CD14-positive monocyte (primary cell): ENCODE measurements around the gene CKS2. TPM values are rescaled to one million over a fixed set of nuclear protein-coding genes. Genes with fewer than 3 reads are reported as not detected.

Experiments used
- DNase-seq, 3 donors: peaks; one replicate each; pipeline ENCODE4 v3.0.0-alpha.2; 2011 to 2022
- H2AFZ ChIP-seq: 2 replicates; pipeline ENCODE4 v1.6.0; 2012; ENCODE audit warnings: mild to moderate bottlenecking, low read depth, low read length, inconsistent platforms; ENCODE audit not compliant: insufficient read depth, poor library complexity, severe bottlenecking
- H3K27ac ChIP-seq, 2 donors: 1 replicate in 1 of 2; 2 replicates in 1 of 2; pipeline ENCODE4 v1.5.1; 2012 to 2013; ENCODE audit warnings: low read length in 2 of 2, control low read depth in 1 of 2, inconsistent platforms in 1 of 2, low read depth in 1 of 2, mild to moderate bottlenecking in 1 of 2
- H3K27me3 ChIP-seq, 2 donors: one replicate each; pipeline versions ENCODE4 v1.6.0 to v1.6.1; 2011 to 2013; ENCODE audit warnings: low read length in 2 of 2; ENCODE audit not compliant: control insufficient read depth in 2 of 2, insufficient read depth in 2 of 2
- H3K36me3 ChIP-seq, 2 donors: replicated peaks in 1 of 2; 1 replicate in 1 of 2; 2 replicates in 1 of 2; pipeline versions ENCODE4 v1.5.1 to v1.6.1; 2012 to 2013; ENCODE audit warnings: low read length in 2 of 2, control low read depth in 1 of 2, inconsistent platforms in 1 of 2, mild to moderate bottlenecking in 1 of 2; ENCODE audit not compliant: insufficient read depth in 2 of 2, control insufficient read depth in 1 of 2
- H3K4me1 ChIP-seq, 2 donors: 1 replicate in 1 of 2; 2 replicates in 1 of 2; pipeline versions ENCODE4 v1.5.1 to v1.6.1; 2012 to 2013; ENCODE audit warnings: low read length in 2 of 2, control low read depth in 1 of 2, inconsistent platforms in 1 of 2, mild to moderate bottlenecking in 1 of 2, moderate library complexity in 1 of 2; ENCODE audit not compliant: insufficient read depth in 2 of 2, control insufficient read depth in 1 of 2
- H3K4me2 ChIP-seq: replicated peaks from 2 replicates; pipeline ENCODE3; 2012; ENCODE audit warnings: low read length, moderate library complexity, mild to moderate bottlenecking; ENCODE audit not compliant: poor library complexity, severe bottlenecking; ENCODE audit errors: extremely low read depth
- H3K4me3 ChIP-seq, 3 experiments: fragments of 200-600 bp in 1 of 3; sonication (generic) in 1 of 3; replicated peaks in 1 of 3; 1 replicate in 2 of 3; 2 replicates in 1 of 3; pipeline ENCODE4 v1.5.1; 2011 to 2013; ENCODE audit warnings: low read length in 3 of 3, mild to moderate bottlenecking in 3 of 3, control low read depth in 2 of 3, low read depth in 2 of 3, inconsistent platforms in 1 of 3, moderate library complexity in 1 of 3
- H3K79me2 ChIP-seq: 2 replicates; pipeline ENCODE4 v1.6.0; 2012; ENCODE audit warnings: mild to moderate bottlenecking, control low read depth, inconsistent platforms, low read length, moderate library complexity; ENCODE audit not compliant: insufficient read depth
- H3K9ac ChIP-seq: 2 replicates; pipeline ENCODE4 v1.6.0; 2017; ENCODE audit warnings: low read length, mild to moderate bottlenecking; ENCODE audit not compliant: insufficient read depth, poor library complexity, severe bottlenecking
- H3K9me3 ChIP-seq, 2 donors: replicated peaks in 1 of 2; 1 replicate in 1 of 2; 2 replicates in 1 of 2; pipeline versions ENCODE4 v1.5.1 to v1.6.1; 2012 to 2013; ENCODE audit warnings: low read length in 2 of 2, control low read depth in 1 of 2; ENCODE audit not compliant: control insufficient read depth in 1 of 2, insufficient read depth in 1 of 2
- H4K20me1 ChIP-seq: 2 replicates; pipeline ENCODE4 v1.6.0; 2012; ENCODE audit warnings: mild to moderate bottlenecking, low read length, control low read depth, moderate library complexity; ENCODE audit not compliant: insufficient read depth
- H3K27ac Mint-ChIP-seq, 7 donors: one replicate each; pipeline ENCODE4 v1.8.0; 2020; ENCODE audit warnings: mild to moderate bottlenecking in 7 of 7, mixed read lengths in 7 of 7, moderate library complexity in 6 of 7, inconsistent platforms in 2 of 7
- H3K27me3 Mint-ChIP-seq, 3 donors: one replicate each; pipeline ENCODE4 v1.8.0; 2021 to 2022; ENCODE audit warnings: low read depth in 3 of 3, mild to moderate bottlenecking in 3 of 3, mixed read lengths in 3 of 3, moderate library complexity in 3 of 3, inconsistent platforms in 1 of 3
- H3K36me3 Mint-ChIP-seq, 2 donors: one replicate each; pipeline ENCODE4 v1.8.0; 2020; ENCODE audit warnings: mixed read lengths in 2 of 2, inconsistent platforms in 1 of 2, mild to moderate bottlenecking in 1 of 2
- H3K4me1 Mint-ChIP-seq: one replicate; pipeline ENCODE4 v1.8.0; 2020; ENCODE audit warnings: mild to moderate bottlenecking, mixed read lengths
- H3K4me3 Mint-ChIP-seq, 2 donors: one replicate each; pipeline ENCODE4 v1.8.0; 2020; ENCODE audit warnings: mild to moderate bottlenecking in 2 of 2, mixed read lengths in 2 of 2, moderate library complexity in 1 of 2
- H3K9me3 Mint-ChIP-seq, 7 donors: one replicate each; pipeline ENCODE4 v1.8.0; 2020 to 2022; ENCODE audit warnings: mixed read lengths in 7 of 7, mild to moderate bottlenecking in 6 of 7, moderate library complexity in 6 of 7, inconsistent platforms in 2 of 7
- WGBS: methylation state at CpG from one replicate; pipeline ENCODE4 v1.1.5; 2013; ENCODE audit warnings: missing lambda C conversion rate; ENCODE audit not compliant: insufficient coverage; 5-methylcytosine and 5-hydroxymethylcytosine counted together
- intact Hi-C, 2 donors: fragments of 100-400 bp; cut with micrococcal nuclease; formaldehyde crosslinking; loops; one replicate each; pipeline versions ENCODE4 v1.15.0 to v1.15.1; 2023
- polyA plus RNA-seq, 3 donors: library from polyadenylated mRNA; depleted of rRNA in 1 of 3; unstranded in 2 of 3; stranded (reverse) in 1 of 3; fragments of 300-500 nt in 2 of 3; fragments of >200 nt in 1 of 3; fragmentation: Illumina TruSeq in 2 of 3; gene quantifications; 1 replicate in 2 of 3; 2 replicates in 1 of 3; pipeline ENCODE4 v1.2.3, GENCODE V29; 2012 to 2021
- TF ChIP-seq, protein P1 (sequence below): fragments of 200-600 bp; IDR thresholded peaks from one replicate; pipeline ENCODE4 v1.8.0; 2022; ENCODE audit warnings: antibody characterized with exemption, mild to moderate bottlenecking

The CKS2 gene
- polyA plus RNA-seq, 3 donors = 12.3 to 142 (median 14.5) TPM

DNA sequence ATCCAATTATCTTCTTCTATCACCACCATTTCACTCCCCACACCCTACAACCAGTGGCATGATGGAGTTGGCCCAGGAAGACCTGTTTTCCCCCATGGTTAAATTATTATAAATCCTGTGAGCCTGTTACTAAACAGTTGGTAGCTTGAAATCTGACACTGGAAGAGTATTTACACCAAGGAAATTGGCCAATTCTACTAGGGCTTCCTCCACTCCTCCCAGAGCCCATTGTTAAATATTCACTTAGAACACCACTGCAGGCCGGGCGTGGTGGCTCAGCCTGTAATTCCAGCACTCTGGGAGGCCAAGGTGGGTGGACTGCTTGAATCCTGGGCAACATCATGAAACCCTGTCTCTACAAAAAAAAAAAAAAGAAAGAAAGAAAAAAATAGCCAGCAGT, 32.4 kb upstream of the CKS2 start:
- no peak overlapping the region for H2AFZ ChIP-seq
- H3K27ac Mint-ChIP-seq = no peak overlapping the region
- H3K36me3 Mint-ChIP-seq = no peaks in the 10 kb centered on the region
- peaks cover 17 to 39% (median 30%) of the 10 kb centered on the region in 7 donors for H3K9me3 Mint-ChIP-seq
- no peak overlapping the region for H3K9ac ChIP-seq
- no peaks in the 10 kb centered on the region for H3K36me3 ChIP-seq
- intact Hi-C loops = loop anchor here (5.0 kb wide), 2 partner anchors 681 to 686 kb away; no protein-coding TSS in a partner anchor
- H3K4me1 ChIP-seq = no peaks in the 10 kb centered on the region
- peaks cover 2 to 3% (median 2%) of the 10 kb centered on the region in 3 donors for H3K27me3 Mint-ChIP-seq
- H3K9me3 ChIP-seq = peaks cover 22 to 24% of the 10 kb centered on the region in 2 donors
- H3K27me3 ChIP-seq = no peaks in the 10 kb centered on the region
- no peak overlapping the region for H3K4me2 ChIP-seq
- H4K20me1 ChIP-seq = no peaks in the 10 kb centered on the region
- no peak overlapping the region for H3K4me3 Mint-ChIP-seq
- no peak overlapping the region for H3K27ac ChIP-seq
- peaks cover 8% of the 10 kb centered on the region for H3K4me1 Mint-ChIP-seq
- WGBS = no CpG with 5 or more reads among the region's 2 CpGs
- TF ChIP-seq, protein P1, sequence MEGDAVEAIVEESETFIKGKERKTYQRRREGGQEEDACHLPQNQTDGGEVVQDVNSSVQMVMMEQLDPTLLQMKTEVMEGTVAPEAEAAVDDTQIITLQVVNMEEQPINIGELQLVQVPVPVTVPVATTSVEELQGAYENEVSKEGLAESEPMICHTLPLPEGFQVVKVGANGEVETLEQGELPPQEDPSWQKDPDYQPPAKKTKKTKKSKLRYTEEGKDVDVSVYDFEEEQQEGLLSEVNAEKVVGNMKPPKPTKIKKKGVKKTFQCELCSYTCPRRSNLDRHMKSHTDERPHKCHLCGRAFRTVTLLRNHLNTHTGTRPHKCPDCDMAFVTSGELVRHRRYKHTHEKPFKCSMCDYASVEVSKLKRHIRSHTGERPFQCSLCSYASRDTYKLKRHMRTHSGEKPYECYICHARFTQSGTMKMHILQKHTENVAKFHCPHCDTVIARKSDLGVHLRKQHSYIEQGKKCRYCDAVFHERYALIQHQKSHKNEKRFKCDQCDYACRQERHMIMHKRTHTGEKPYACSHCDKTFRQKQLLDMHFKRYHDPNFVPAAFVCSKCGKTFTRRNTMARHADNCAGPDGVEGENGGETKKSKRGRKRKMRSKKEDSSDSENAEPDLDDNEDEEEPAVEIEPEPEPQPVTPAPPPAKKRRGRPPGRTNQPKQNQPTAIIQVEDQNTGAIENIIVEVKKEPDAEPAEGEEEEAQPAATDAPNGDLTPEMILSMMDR = no peak
- H3K79me2 ChIP-seq = no peaks in the 10 kb centered on the region
- no peak for DNase-seq
- no peak overlapping the region for H3K4me3 ChIP-seq

DNA sequence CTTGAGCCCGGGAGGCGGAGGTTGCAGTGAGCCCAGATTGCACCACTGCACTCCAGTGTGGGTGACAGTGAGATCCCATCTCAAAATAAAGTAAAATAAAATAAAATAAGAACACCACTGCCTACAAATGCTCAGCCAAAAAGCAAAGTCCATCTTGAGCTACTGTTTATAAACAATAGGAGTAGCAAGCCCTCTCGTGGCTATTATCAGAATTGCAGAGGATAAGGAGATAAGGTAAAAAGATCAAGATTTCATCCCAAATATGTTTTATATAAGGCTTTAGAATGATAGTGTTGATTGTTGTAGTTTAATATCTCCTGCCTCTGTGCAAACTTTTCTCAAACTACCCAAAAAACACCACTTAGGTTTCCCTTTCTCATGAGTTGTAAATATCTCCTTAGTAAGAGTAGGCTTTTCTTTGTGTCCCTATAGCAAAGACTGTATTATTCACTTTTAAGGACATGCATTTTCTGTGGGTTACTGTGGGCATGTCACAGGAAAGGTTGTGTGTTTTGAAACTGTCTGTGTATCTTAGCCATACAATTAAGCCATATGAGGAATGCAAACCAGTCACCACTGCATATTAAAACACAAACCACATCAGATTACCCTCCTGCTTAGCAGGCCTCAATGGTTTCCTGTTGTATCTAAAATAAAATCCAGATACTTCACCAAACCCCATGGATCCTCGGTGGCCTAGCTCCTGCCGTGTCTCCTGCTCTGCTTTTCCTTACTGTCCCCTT, 31.8 kb upstream of the CKS2 start:
- peaks cover 0 to 5% (median 2%) of the 10 kb centered on the region in 3 donors for H3K27me3 Mint-ChIP-seq
- no peak overlapping the region for H3K9ac ChIP-seq
- peak in 2 of 3 donors; percentile 16 to 36 for DNase-seq

More for the DNA sequence above, 31.8 kb upstream of the CKS2 start:
- Histone ChIP-seq H3K4me1 (no peaks in the 10 kb centered on the region), H3K79me2 (no peaks in the 10 kb centered on the region), H3K36me3 (no peaks in the 10 kb centered on the region), H4K20me1 (no peaks in the 10 kb centered on the region), H3K27ac (no peak overlapping the region), H3K4me2 (no peak overlapping the region), H3K4me3 (no peak overlapping the region), H3K9me3 (peaks cover 18 to 19% of the 10 kb centered on the region in 2 donors), H3K27me3 (no peaks in the 10 kb centered on the region), H2AFZ (no peak overlapping the region)
- Mint-ChIP-seq H3K9me3 (peaks cover 11 to 33% (median 24%) of the 10 kb centered on the region in 7 donors), H3K27ac (no peak overlapping the region), H3K36me3 (no peaks in the 10 kb centered on the region), H3K4me1 (peaks cover 8% of the 10 kb centered on the region), H3K4me3 (no peak overlapping the region)
- TF ChIP-seq, protein P1 = peak; percentile 90
- intact Hi-C loops = loop anchor here (5.0 kb wide), 2 partner anchors 682 to 687 kb away; no protein-coding TSS in a partner anchor
- 0% methylated on average over 1 of the region's 5 CpGs for WGBS
